ENCODE data around the gene KRTAP4-7. TPM values are rescaled to one million over a fixed set of nuclear protein-coding genes. Genes with fewer than 3 reads are reported as not detected.
"Not testable (repeated sequence)": the region's sequence is repeated elsewhere in the genome, so short reads cannot be mapped to it uniquely, and the experiment has no call there.

The KRTAP4-7 gene
- total RNA-seq, 1 donor from 2014 or later, result not detected

DNA sequence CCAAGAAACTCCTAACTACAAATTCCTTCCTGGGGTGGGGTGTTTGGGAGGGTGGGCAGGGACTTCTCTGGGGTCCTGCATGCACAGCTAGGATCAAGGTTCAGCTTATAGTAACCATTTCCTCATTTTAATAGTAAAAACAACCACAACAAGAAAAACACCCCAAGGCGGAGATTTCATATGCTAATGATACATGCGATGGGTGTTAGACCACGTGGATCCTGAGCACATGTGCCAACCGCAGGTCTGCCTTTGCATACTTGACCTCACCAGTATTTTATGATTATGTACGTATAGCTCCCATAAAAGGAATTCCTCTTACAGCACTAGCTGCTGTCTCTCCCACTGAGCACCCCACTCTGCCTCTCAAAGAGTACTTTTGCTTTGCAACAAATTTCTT, 32.3 kb downstream of the KRTAP4-7 start:
- peak; percentile 57 for ATAC-seq (ENCODE audit: low read depth)
- peaks cover 40% of the 10 kb centered on the region for H3K4me1 Mint-ChIP-seq
- H3K27ac Mint-ChIP-seq, result peak overlapping the region; percentile 65
- H3K27me3 Mint-ChIP-seq, result peaks cover 3% of the 10 kb centered on the region
- intact Hi-C loops (cut with micrococcal nuclease), result no loop called here
- DNase-seq, result no peak
- no peak overlapping the region for H3K4me3 Mint-ChIP-seq
- TF ChIP-seq, protein P1, sequence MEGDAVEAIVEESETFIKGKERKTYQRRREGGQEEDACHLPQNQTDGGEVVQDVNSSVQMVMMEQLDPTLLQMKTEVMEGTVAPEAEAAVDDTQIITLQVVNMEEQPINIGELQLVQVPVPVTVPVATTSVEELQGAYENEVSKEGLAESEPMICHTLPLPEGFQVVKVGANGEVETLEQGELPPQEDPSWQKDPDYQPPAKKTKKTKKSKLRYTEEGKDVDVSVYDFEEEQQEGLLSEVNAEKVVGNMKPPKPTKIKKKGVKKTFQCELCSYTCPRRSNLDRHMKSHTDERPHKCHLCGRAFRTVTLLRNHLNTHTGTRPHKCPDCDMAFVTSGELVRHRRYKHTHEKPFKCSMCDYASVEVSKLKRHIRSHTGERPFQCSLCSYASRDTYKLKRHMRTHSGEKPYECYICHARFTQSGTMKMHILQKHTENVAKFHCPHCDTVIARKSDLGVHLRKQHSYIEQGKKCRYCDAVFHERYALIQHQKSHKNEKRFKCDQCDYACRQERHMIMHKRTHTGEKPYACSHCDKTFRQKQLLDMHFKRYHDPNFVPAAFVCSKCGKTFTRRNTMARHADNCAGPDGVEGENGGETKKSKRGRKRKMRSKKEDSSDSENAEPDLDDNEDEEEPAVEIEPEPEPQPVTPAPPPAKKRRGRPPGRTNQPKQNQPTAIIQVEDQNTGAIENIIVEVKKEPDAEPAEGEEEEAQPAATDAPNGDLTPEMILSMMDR (IDR thresholded peaks at IDR 0.05), result no peak
- POLR2A ChIA-PET, result no interaction called here
- CTCF ChIA-PET, result no interaction called here
- H3K36me3 Mint-ChIP-seq (ENCODE audit: low read depth), result peaks cover 3% of the 10 kb centered on the region
- peaks cover 3% of the 10 kb centered on the region for H3K9me3 Mint-ChIP-seq

DNA sequence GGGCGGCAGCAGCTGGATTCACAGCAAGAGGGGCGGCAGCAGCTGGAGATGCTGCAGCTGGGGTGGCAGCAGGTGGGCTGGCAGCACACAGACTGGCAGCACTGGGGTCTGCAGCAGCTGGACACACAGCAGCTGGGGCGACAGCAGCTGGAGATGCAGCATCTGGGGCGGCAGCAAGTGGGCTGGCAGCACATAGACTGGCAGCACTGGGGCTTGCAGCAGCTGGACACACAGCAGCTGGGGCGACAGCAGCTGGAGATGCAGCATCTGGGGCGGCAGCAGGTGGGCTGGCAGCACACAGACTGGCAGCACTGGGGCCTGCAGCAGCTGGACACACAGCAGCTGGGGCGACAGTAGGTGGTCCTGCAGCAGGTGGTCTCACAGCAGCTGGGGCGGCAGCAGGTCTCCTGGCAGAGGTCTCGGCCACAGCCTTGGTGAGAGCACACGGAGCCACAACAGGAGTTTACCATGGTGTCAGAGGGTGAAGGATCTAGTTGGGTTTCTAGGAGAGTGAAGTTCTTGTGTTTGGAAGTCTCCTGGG, 34.0 kb downstream of the KRTAP4-7 start, which contains the start of gene KRTAP4-11:
KRTAP4-11 (minus strand) TSS at position 528 of the 541 bp plus-strand sequence; CDS start at position 470, 58 bp downstream.
- H3K9me3 Mint-ChIP-seq; H3K4me3 Mint-ChIP-seq; H3K27me3 Mint-ChIP-seq; H3K36me3 Mint-ChIP-seq (ENCODE audit: low read depth); CTCF ChIA-PET; H3K27ac Mint-ChIP-seq; DNase-seq; intact Hi-C loops (cut with micrococcal nuclease); ATAC-seq (ENCODE audit: low read depth): not testable (repeated sequence)
- POLR2A ChIA-PET, result interaction anchor here (0.6 kb wide), 1 partner anchor 17 kb away, joined by 9 read pairs; no protein-coding TSS in a partner anchor
- H3K4me1 Mint-ChIP-seq, result peaks cover 43% of the 10 kb centered on the region

DNA sequence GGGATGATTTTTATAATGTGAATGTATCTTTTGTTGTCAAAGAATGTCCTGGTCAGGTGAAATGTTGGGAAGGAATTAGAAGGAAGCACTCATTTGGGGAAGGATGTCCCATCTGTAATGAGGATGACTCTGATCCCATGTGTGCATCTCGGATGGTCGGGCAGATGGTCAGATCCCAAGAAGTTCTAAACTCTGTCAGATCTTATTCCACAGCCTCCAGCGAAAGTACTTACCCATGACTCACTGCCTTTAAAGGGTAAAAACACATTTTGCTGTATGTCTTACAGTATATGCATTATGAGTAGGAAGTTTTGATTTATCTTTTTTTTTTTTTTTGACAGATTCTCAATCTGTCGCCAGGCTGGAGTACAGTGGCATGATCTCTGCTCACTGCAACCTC, 34.8 kb downstream of the KRTAP4-7 start:
- CTCF ChIA-PET, result no interaction called here
- TF ChIP-seq, protein P1 (IDR thresholded peaks at IDR 0.05), result no peak
- H3K4me1 Mint-ChIP-seq, result peaks cover 49% of the 10 kb centered on the region

DNA sequence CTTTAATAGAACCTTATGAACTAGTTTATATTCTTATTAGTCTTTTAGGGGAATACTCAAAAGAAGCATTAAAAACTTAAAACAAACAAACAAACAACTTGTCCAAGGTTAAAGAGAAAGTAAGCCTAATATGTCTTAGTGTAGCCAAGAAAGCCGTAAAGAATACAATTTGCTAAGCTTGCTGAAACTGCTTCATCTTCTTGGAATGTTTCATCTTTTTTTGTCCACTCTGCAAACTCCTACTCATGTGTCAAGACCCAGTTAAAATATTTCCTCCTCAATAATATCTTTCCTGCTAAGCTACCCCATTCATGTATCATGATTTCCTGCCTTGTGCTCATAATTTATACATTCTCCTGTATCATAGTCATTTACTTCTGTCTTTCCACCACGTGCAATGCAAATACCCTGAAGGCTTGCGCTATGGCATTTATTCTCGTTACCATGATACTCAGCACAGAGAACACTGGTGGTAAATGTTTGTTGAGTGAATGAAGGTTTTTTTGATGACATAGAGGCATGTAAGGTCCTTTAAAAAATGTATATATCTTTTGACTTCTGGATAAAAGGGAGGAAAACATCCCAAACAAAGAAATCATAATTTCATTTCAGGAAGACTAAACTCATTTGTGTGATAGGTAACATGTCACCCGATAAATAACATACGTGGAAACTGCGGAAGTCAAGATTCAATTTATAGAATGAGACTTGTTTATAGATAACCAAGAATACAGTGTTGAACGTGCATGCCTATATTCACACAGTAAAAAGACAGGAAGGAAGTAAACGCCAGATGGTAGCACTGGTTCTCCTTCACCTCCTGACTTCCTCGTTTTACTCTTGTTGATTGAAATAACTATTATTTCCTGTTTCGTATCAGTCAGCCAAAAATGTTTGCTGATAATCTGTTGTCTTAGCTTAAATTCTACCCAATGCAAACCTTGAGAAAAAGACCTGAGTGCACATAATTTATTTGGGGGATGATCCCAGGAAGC, 36.0 kb downstream of the KRTAP4-7 start:
- H3K36me3 Mint-ChIP-seq (ENCODE audit: low read depth); H3K9me3 Mint-ChIP-seq; DNase-seq: not testable (repeated sequence)
- CTCF ChIA-PET, result interaction anchor here (0.8 kb wide), 1 partner anchor 202 kb away, joined by 3 read pairs; no protein-coding TSS in a partner anchor
- POLR2A ChIA-PET, result interaction anchor here (1.0 kb wide), 1 partner anchor 202 kb away, joined by 3 read pairs; no protein-coding TSS in a partner anchor
- intact Hi-C loops (cut with micrococcal nuclease), result loop anchor here (5.0 kb wide), 1 partner anchor 202 kb away; no protein-coding TSS in a partner anchor
- Mint-ChIP-seq H3K4me3 (peak overlapping the region; percentile 36), H3K27ac (peak overlapping the region; percentile 81), H3K4me1 (peaks cover 56% of the 10 kb centered on the region), H3K27me3 (peaks cover 10% of the 10 kb centered on the region)
- peak; percentile 67 for ATAC-seq (ENCODE audit: low read depth)

More for the DNA sequence above, 34.8 kb downstream of the KRTAP4-7 start:
- H3K27ac Mint-ChIP-seq, result no peak overlapping the region
- peaks cover 8% of the 10 kb centered on the region for H3K27me3 Mint-ChIP-seq
- no peaks in the 10 kb centered on the region for H3K36me3 Mint-ChIP-seq (ENCODE audit: low read depth)
- intact Hi-C loops (cut with micrococcal nuclease), result no loop called here
- ATAC-seq (ENCODE audit: low read depth) (no peak), DNase-seq (no peak)
- peaks cover 3% of the 10 kb centered on the region for H3K9me3 Mint-ChIP-seq
- POLR2A ChIA-PET, result no interaction called here
- no peak overlapping the region for H3K4me3 Mint-ChIP-seq

- CTCF ChIA-PET, result no interaction called here
- peaks cover 7% of the 10 kb centered on the region for H3K27me3 Mint-ChIP-seq
- no peaks in the 10 kb centered on the region for H3K36me3 Mint-ChIP-seq (ENCODE audit: low read depth)
- peaks cover 43% of the 10 kb centered on the region for H3K4me1 Mint-ChIP-seq
- intact Hi-C loops (cut with micrococcal nuclease), result loop anchor here (5.0 kb wide), 1 partner anchor 201 kb away; no protein-coding TSS in a partner anchor
- TF ChIP-seq, protein P1 (IDR thresholded peaks at IDR 0.05), result no peak
- DNase-seq (no peak), ATAC-seq (ENCODE audit: low read depth) (no peak)
- no peak overlapping the region for H3K4me3 Mint-ChIP-seq
- POLR2A ChIA-PET, result interaction anchor here (0.6 kb wide), 1 partner anchor 403 kb away, joined by 3 read pairs; no protein-coding TSS in a partner anchor
- H3K9me3 Mint-ChIP-seq, result peaks cover 5% of the 10 kb centered on the region
- H3K27ac Mint-ChIP-seq, result no peak overlapping the region
Observed at GRCh38 chr17:41121742-41122141, 37.8 kb downstream of the KRTAP4-7 start.

DNA sequence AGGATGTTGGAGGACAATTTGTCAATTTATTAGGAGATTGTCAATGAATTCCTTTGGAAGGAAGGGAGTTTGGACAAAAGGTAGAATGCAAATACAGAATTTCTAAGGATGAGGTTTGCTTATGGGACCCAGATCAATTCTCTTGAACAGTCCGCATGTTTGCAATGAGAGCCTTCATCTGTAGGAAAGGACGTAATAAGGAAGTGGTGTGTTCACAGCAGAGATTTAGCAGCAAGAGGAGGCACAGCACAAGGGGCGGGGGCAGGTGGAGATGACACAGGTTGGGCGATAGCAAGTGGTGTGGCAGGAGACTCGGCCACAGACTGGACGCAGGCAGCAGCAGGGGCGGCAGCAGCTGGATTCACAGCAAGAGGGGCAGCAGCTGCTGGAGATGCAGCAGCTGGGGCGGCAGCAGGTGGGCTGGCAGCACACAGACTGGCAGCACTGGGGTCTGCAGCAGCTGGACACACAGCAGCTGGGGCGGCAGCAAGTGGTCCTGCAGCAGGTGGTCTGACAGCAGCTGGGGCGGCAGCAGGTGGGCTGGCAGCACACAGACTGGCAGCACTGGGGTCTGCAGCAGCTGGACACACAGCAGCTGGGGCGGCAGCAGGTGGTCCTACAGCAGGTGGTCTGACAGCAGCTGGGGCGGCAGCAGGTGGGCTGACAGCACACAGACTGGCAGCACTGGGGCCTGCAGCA, 39.5 kb downstream of the KRTAP4-7 start:
- H3K36me3 Mint-ChIP-seq (ENCODE audit: low read depth); CTCF ChIA-PET; H3K27me3 Mint-ChIP-seq; H3K27ac Mint-ChIP-seq; POLR2A ChIA-PET; H3K9me3 Mint-ChIP-seq; H3K4me3 Mint-ChIP-seq; DNase-seq; ATAC-seq (ENCODE audit: low read depth): not testable (repeated sequence)
- intact Hi-C loops (cut with micrococcal nuclease), result loop anchor here (5.0 kb wide), 1 partner anchor 199 kb away; no protein-coding TSS in a partner anchor
- H3K4me1 Mint-ChIP-seq, result peaks cover 32% of the 10 kb centered on the region

GRCh38 chr17:41123991-41124371, 40.0 kb downstream of the KRTAP4-7 start, which contains the start of gene KRTAP4-12:
KRTAP4-12 (minus strand) TSS chr17:41124182; CDS start chr17:41124122, 60 bp downstream.
- H3K27ac Mint-ChIP-seq; H3K27me3 Mint-ChIP-seq; CTCF ChIA-PET; H3K9me3 Mint-ChIP-seq; ATAC-seq (ENCODE audit: low read depth); H3K4me3 Mint-ChIP-seq; DNase-seq; H3K36me3 Mint-ChIP-seq (ENCODE audit: low read depth): not testable (repeated sequence)
- H3K4me1 Mint-ChIP-seq, result peaks cover 28% of the 10 kb centered on the region
- intact Hi-C loops (cut with micrococcal nuclease), result loop anchor here (5.0 kb wide), 1 partner anchor 198 kb away; no protein-coding TSS in a partner anchor
- POLR2A ChIA-PET, result interaction anchor here (0.7 kb wide), 1 partner anchor 183 kb away, joined by 4 read pairs; no protein-coding TSS in a partner anchor
